Upper lobe of left lung (tissue), 6 donors: Measurements from ENCODE around the gene POPDC2. TPM values are rescaled to one million over a fixed set of nuclear protein-coding genes. Genes with fewer than 3 reads are reported as not detected.

Source experiments
- ATAC-seq, 2 donors: fragments of 200-7000 bp; cut with Tn5 transposase; one replicate each; pipeline ENCODE4 v1.9.1; 2022; ENCODE audit warnings: mild to moderate bottlenecking in 2 of 2, moderate library complexity in 2 of 2; ENCODE audit not compliant: low FRiP score in 2 of 2
- DNase-seq, 2 donors: peaks; one replicate each; pipeline ENCODE4 v3.0.0-alpha.2; 2019 to 2020
- H3K27ac ChIP-seq, 4 donors: fragments of 200-600 bp; sonication (generic); one replicate each; pipeline ENCODE4 v1.5.1; 2016 to 2019
- H3K27me3 ChIP-seq, 4 donors: fragments of 200-600 bp; sonication (generic); one replicate each; pipeline ENCODE4 v1.5.1; 2017 to 2019
- H3K36me3 ChIP-seq, 4 donors: fragments of 200-600 bp; sonication (generic); one replicate each; pipeline ENCODE4 v1.5.1; 2016 to 2019
- H3K4me1 ChIP-seq, 4 donors: fragments of 200-600 bp; sonication (generic); one replicate each; pipeline ENCODE4 v1.5.1; 2018 to 2019
- H3K4me3 ChIP-seq, 4 donors: fragments of 200-600 bp; sonication (generic); one replicate each; pipeline ENCODE4 v1.5.1; 2017 to 2019; ENCODE audit warnings: mild to moderate bottlenecking in 2 of 4, moderate library complexity in 1 of 4
- H3K9me3 ChIP-seq, 4 donors: fragments of 200-600 bp; sonication (generic); one replicate each; pipeline ENCODE4 v1.5.1; 2018 to 2019
- EP300 ChIP-seq, 4 donors: sonication (generic); formaldehyde crosslinking; IDR thresholded peaks; one replicate each; pipeline ENCODE4 v1.5.1; 2017; ENCODE audit warnings: antibody characterized with exemption in 4 of 4, control low read depth in 2 of 4
- POLR2A ChIP-seq, 4 donors: fragments of 450-650 bp; IDR thresholded peaks; one replicate each; pipeline ENCODE4 v1.5.1; 2016 to 2017; ENCODE audit warnings: antibody characterized with exemption in 4 of 4, mild to moderate bottlenecking in 2 of 4
- POLR2AphosphoS5 ChIP-seq, 2 donors: sonication (generic); formaldehyde crosslinking; IDR thresholded peaks; one replicate each; pipeline ENCODE4 v1.5.1; 2017; ENCODE audit warnings: antibody characterized with exemption in 2 of 2
- WGBS, 2 donors: methylation state at CpG; one replicate each; pipeline ENCODE4 v1.1.5; 2017 to 2018; 5-methylcytosine and 5-hydroxymethylcytosine counted together
- total RNA-seq, 6 donors: library from RNA; depleted of rRNA in 4 of 6; stranded (reverse); fragments of >200 nt in 4 of 6; gene quantifications; one replicate each; pipeline versions ENCODE4 v1.1.0 to v1.2.1, GENCODE V29; 2016 to 2021
- TF ChIP-seq, protein P1 (sequence below), 6 experiments: fragments of 450-650 bp in 4 of 6; fragments of 200-600 bp in 2 of 6; sonication (generic) in 2 of 6; IDR thresholded peaks; one replicate each; pipeline ENCODE4 v1.5.1; 2016 to 2019; ENCODE audit warnings: antibody characterized with exemption in 6 of 6
- donor health status: DM: no; HTN: no; CAD: no; lungs with moderate emphysema.
- donor health status: DM: no; HTN: yes; CAD: no; lungs with severe emphysema.

The POPDC2 gene
- total RNA-seq, 6 donors from 2014 or later = 2.0 to 5.2 (median 2.2) TPM

DNA sequence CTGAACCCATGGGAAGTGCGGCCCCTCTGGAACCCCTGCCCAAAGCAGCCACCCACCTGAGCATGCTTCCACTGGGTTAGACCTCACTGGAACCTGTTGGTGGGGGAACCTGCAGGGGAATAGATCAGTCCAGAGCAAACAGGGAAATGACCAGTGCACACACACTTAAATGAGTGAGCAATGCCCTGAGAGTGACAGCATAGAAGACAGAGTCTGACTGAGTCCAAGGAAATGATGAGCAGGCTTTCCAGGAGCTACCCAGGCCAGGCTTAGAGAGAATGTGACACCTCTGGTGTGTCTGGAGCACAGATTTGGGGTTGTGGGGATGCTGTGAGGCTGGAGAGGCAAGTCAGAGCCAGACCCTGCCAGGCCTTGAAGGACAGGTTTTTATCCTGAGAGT, 34.2 kb downstream of the POPDC2 start:
- no peak for DNase-seq
- ATAC-seq = no peak
- no peaks in the 10 kb centered on the region for H3K9me3 ChIP-seq
- 67 to 79% methylated on average over 1 of the region's 1 CpG for WGBS, 2 donors
- peaks cover 26 to 34% (median 28%) of the 10 kb centered on the region in 4 donors for H3K4me1 ChIP-seq
- TF ChIP-seq POLR2A (IDR thresholded peaks at IDR 0.05) (no peak), EP300 (IDR thresholded peaks at IDR 0.05) (no peak), POLR2AphosphoS5 (IDR thresholded peaks at IDR 0.05) (no peak)
- TF ChIP-seq, protein P1, sequence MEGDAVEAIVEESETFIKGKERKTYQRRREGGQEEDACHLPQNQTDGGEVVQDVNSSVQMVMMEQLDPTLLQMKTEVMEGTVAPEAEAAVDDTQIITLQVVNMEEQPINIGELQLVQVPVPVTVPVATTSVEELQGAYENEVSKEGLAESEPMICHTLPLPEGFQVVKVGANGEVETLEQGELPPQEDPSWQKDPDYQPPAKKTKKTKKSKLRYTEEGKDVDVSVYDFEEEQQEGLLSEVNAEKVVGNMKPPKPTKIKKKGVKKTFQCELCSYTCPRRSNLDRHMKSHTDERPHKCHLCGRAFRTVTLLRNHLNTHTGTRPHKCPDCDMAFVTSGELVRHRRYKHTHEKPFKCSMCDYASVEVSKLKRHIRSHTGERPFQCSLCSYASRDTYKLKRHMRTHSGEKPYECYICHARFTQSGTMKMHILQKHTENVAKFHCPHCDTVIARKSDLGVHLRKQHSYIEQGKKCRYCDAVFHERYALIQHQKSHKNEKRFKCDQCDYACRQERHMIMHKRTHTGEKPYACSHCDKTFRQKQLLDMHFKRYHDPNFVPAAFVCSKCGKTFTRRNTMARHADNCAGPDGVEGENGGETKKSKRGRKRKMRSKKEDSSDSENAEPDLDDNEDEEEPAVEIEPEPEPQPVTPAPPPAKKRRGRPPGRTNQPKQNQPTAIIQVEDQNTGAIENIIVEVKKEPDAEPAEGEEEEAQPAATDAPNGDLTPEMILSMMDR (IDR thresholded peaks at IDR 0.05) = no peak
- H3K27me3 ChIP-seq = no peaks in the 10 kb centered on the region
- H3K36me3 ChIP-seq = no peaks in the 10 kb centered on the region
- no peak overlapping the region for H3K4me3 ChIP-seq
- H3K27ac ChIP-seq = peak overlapping the region in 2 of 4 donors; percentile 18 to 21

DNA sequence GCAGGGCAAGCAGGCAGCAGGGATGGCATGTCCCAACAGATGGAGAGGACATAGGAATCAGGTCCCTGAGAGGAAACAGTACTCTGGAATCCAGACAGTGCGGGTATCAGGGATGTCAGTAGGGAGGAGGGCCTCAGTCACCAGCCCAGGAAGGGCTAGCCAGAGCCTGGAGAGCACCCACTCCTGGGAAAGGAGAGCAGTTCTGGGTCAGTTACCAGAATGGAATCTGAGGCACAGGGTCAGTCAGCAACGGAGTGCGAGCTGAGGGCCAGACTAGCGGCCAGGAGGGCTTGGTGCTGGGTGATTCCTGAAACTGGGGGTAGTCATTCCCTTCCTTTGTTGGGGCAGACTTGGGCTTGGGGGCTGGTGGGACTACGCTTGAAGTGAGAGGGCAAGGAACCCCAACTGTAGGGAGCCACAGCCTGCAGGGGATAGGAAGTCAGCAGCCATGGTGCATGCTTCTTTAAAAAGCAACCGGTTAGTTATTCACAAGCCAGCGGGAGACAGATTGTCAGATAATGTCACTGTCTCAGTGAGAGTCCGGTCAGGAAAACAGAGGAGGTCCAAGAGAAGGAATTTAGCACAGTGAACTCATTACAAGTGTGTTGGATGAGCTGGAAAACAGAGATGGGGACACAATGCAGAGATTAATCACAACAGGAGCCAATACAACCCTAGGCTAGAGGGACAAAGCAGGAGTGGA, 34.8 kb downstream of the POPDC2 start:
- Histone ChIP-seq H3K4me3 (no peak overlapping the region), H3K4me1 (peaks cover 22 to 30% (median 26%) of the 10 kb centered on the region in 4 donors), H3K27ac (peak overlapping the region in 2 of 4 donors; percentile 18 to 55), H3K27me3 (no peaks in the 10 kb centered on the region), H3K36me3 (no peaks in the 10 kb centered on the region), H3K9me3 (no peaks in the 10 kb centered on the region)
- no peak for ATAC-seq
- TF ChIP-seq POLR2A (IDR thresholded peaks at IDR 0.05) = no peak
- TF ChIP-seq, protein P1 (IDR thresholded peaks at IDR 0.05) = no peak
- TF ChIP-seq POLR2AphosphoS5 (IDR thresholded peaks at IDR 0.05) = no peak
- TF ChIP-seq EP300 (IDR thresholded peaks at IDR 0.05) = no peak
- WGBS, 2 donors = 72 to 75% methylated on average over 8 of the region's 8 CpGs
- no peak for DNase-seq

DNA sequence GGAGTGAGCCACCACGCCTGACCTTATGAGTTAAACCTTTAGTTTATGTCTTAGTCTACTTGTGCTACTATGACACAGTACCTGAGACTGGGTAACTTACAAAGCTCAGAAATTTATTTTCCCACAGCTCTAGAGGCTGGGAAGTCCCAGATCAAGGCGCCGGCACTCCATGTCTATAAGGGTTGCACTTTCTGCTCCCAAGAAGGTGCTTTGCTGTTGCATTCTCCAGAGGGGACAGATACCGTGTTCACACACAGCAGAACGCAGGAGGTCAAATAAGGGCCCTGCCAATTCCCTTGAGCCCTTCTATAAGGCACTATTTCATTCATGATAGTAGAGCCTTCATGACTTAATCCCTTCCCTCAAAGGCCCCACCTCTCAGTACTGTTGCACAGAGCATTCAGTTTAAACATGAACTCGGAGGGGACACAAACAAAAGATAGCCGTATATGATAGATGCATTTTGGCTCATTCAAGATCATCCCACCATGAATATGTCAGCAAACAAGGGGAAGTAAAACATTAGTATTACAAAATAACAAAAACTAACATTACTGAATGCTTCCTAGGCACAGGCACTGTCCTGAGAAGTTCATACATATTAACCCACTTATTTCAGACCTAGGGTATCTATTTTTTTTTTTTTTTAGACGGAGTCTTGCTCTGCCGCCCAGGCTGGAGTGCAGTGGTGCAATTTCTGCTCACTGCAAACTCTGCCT, 36.2 kb downstream of the POPDC2 start:
- H3K36me3 ChIP-seq = no peaks in the 10 kb centered on the region
- H3K27me3 ChIP-seq = no peaks in the 10 kb centered on the region
- 90% methylated on average over 9 of the region's 9 CpGs for WGBS, 2 donors
- no peaks in the 10 kb centered on the region for H3K9me3 ChIP-seq
- no peak for DNase-seq
- no peak for ATAC-seq
- H3K4me1 ChIP-seq = peaks cover 12 to 24% (median 21%) of the 10 kb centered on the region in 4 donors
- no peak overlapping the region for H3K27ac ChIP-seq
- no peak overlapping the region for H3K4me3 ChIP-seq
- TF ChIP-seq POLR2AphosphoS5 (IDR thresholded peaks at IDR 0.05) = no peak
- TF ChIP-seq POLR2A (IDR thresholded peaks at IDR 0.05) = no peak
- TF ChIP-seq, protein P1 (IDR thresholded peaks at IDR 0.05) = no peak
- TF ChIP-seq EP300 (IDR thresholded peaks at IDR 0.05) = no peak

DNA sequence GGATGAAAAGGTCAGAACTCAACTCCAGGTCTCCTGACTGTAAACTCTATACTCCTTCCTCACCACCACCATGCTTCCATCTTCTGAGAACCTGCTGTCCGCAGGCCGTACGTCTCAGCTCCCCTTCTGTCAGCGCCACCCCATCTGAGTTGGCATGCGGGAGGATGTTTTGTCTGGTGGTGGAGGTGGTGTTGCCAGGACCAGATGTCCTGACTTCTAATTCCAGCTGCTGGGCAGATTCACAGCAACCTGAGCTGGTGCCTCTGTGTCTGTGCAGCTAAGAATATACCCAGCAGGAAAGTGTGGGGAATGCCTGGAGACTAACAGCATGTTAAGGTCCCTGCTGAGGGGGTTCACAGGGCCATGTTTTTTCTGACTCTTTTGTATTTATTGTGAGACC, 39.5 kb downstream of the POPDC2 start:
- WGBS, 2 donors = 98% methylated on average over 5 of the region's 5 CpGs
- no peak overlapping the region for H3K27ac ChIP-seq
- DNase-seq (no peak), ATAC-seq (no peak)
- no peak for TF ChIP-seq EP300 (IDR thresholded peaks at IDR 0.05)
- TF ChIP-seq, protein P1 (IDR thresholded peaks at IDR 0.05) = no peak
- TF ChIP-seq POLR2A (IDR thresholded peaks at IDR 0.05) = no peak
- TF ChIP-seq POLR2AphosphoS5 (IDR thresholded peaks at IDR 0.05) = no peak
- H3K27me3 ChIP-seq = no peaks in the 10 kb centered on the region
- H3K4me1 ChIP-seq = peaks cover 0 to 6% (median 2%) of the 10 kb centered on the region in 4 donors
- no peak overlapping the region for H3K4me3 ChIP-seq
- no peaks in the 10 kb centered on the region for H3K9me3 ChIP-seq
- H3K36me3 ChIP-seq = peaks cover 0 to 4% (median 0%) of the 10 kb centered on the region in 4 donors
